DMS 273 (cell line): ENCODE results near the gene POU4F1.

ENCODE experiments used
- DNase-seq: peaks from one replicate; lab custom pipeline; 2025; ENCODE audit not compliant: unreplicated experiment; lab: John Stamatoyannopoulos, UW

The POU4F1 gene

GRCh38 chr13:78607409-78608251 lies 4.3 kb upstream of the POU4F1 start:
- DNase-seq: no peak

- peak; percentile 68 for DNase-seq
Measured at GRCh38 chr13:78606471-78607408, 3.4 kb upstream of the POU4F1 start.

- DNase-seq: peak; percentile 37
Measured at GRCh38 chr13:78604782-78605611, 1.6 kb upstream of the POU4F1 start.

- DNase-seq: peak; percentile 54
Measured at GRCh38 chr13:78602561-78603239, 652 bp downstream of the POU4F1 start.

- DNase-seq: no peak
Measured at GRCh38 chr13:78601874-78602560, 1.3 kb downstream of the POU4F1 start.

- DNase-seq: no peak
Measured at GRCh38 chr13:78601124-78601873, 2.1 kb downstream of the POU4F1 start.

GRCh38 chr13:78600280-78600883 lies 3.0 kb downstream of the POU4F1 start:
- no peak for DNase-seq

- no peak for DNase-seq
Measured at GRCh38 chr13:78599645-78600279, 3.6 kb downstream of the POU4F1 start.

- no peak for DNase-seq
Measured at GRCh38 chr13:78598966-78599644, 4.2 kb downstream of the POU4F1 start.

GRCh38 chr13:78598116-78598781 lies 5.1 kb downstream of the POU4F1 start:
- no peak for DNase-seq

GRCh38 chr13:78597602-78597932 lies 5.8 kb downstream of the POU4F1 start:
- DNase-seq: no peak

GRCh38 chr13:78596736-78597601 lies 6.4 kb downstream of the POU4F1 start:
- DNase-seq: no peak

- DNase-seq: no peak
Measured at GRCh38 chr13:78596399-78596735, 7.0 kb downstream of the POU4F1 start.

- DNase-seq: no peak
Measured at GRCh38 chr13:78595495-78596398, 7.6 kb downstream of the POU4F1 start.

- DNase-seq: no peak
Measured at GRCh38 chr13:78594456-78594975, 8.8 kb downstream of the POU4F1 start.
